Spleen (tissue), 11 donors: ENCODE data around the gene PTGES2. TPM values are rescaled to one million over a fixed set of nuclear protein-coding genes. Genes with fewer than 3 reads are reported as not detected.

Source experiments
- DNase-seq: peaks from one replicate; pipeline ENCODE4 v3.0.0-alpha.2; 2020
- H3K27ac ChIP-seq, 8 donors: fragments of 200-600 bp; sonication (generic) in 7 of 8; 1 replicate in 4 of 8; 2 replicates in 4 of 8; pipeline versions ENCODE4 v1.5.0 to v1.8.0; 2016 to 2021; ENCODE audit warnings: inconsistent platforms in 4 of 8, mild to moderate bottlenecking in 4 of 8, moderate library complexity in 1 of 8
- H3K27me3 ChIP-seq, 7 donors: fragments of 200-600 bp; sonication (generic) in 6 of 7; replicated peaks in 1 of 7; 1 replicate in 4 of 7; 2 replicates in 3 of 7; pipeline versions ENCODE4 v1.5.0 to v1.8.0; 2016 to 2021; ENCODE audit warnings: inconsistent platforms in 3 of 7, mild to moderate bottlenecking in 1 of 7
- H3K36me3 ChIP-seq, 6 donors: fragments of 200-600 bp; sonication (generic) in 5 of 6; 1 replicate in 4 of 6; 2 replicates in 2 of 6; pipeline versions ENCODE4 v1.5.0 to v1.8.0; 2016 to 2021; ENCODE audit warnings: inconsistent platforms in 2 of 6
- H3K4me1 ChIP-seq, 6 donors: fragments of 200-600 bp; sonication (generic) in 5 of 6; 1 replicate in 3 of 6; 2 replicates in 3 of 6; pipeline versions ENCODE4 v1.5.0 to v1.8.0; 2016 to 2021; ENCODE audit warnings: inconsistent platforms in 3 of 6
- H3K4me3 ChIP-seq, 8 donors: fragments of 200-600 bp; sonication (generic) in 7 of 8; 1 replicate in 4 of 8; 2 replicates in 4 of 8; pipeline versions ENCODE4 v1.5.0 to v1.8.0; 2016 to 2021; ENCODE audit warnings: inconsistent platforms in 4 of 8, mild to moderate bottlenecking in 4 of 8, moderate library complexity in 2 of 8
- H3K9me3 ChIP-seq, 8 donors: fragments of 200-600 bp; sonication (generic) in 7 of 8; 1 replicate in 4 of 8; 2 replicates in 4 of 8; pipeline versions ENCODE4 v1.5.0 to v1.8.0; 2016 to 2021; ENCODE audit warnings: inconsistent platforms in 4 of 8
- CTCF ChIP-seq, 11 experiments: fragments of 200-600 bp in 7 of 11; fragments of 450-650 bp in 4 of 11; sonication (generic) in 4 of 11; IDR thresholded peaks in 8 of 11; conservative IDR thresholded peaks in 3 of 11; 1 replicate in 7 of 11; 2 replicates in 4 of 11; pipeline versions ENCODE4 v1.4.0 to v1.8.0; 2016 to 2021; ENCODE audit warnings: antibody characterized with exemption in 11 of 11, inconsistent platforms in 4 of 11, mild to moderate bottlenecking in 1 of 11
- POLR2A ChIP-seq, 3 donors: fragments of 450-650 bp; IDR thresholded peaks; one replicate each; pipeline ENCODE4 v1.5.1; 2017; ENCODE audit warnings: antibody characterized with exemption in 3 of 3, mild to moderate bottlenecking in 1 of 3
- POLR2AphosphoS5 ChIP-seq, 3 donors: sonication (generic); formaldehyde crosslinking; IDR thresholded peaks; one replicate each; pipeline ENCODE4 v1.5.1; 2017; ENCODE audit warnings: antibody characterized with exemption in 3 of 3
- WGBS, 5 donors: extraction: QIAGEN DNeasy Blood & Tissue Kit in 3 of 5; methylation state at CpG; one replicate each; pipeline versions ENCODE4 v1.1.5 to v1.1.7; 2013 to 2018; 5-methylcytosine and 5-hydroxymethylcytosine counted together
- intact Hi-C: fragments of 100-400 bp; cut with DNase I; formaldehyde crosslinking; loops from one replicate; pipeline ENCODE4 v1.15.0; 2023; ENCODE audit warnings: low total_unique reads
- polyA plus RNA-seq, 3 donors: library from polyadenylated mRNA; stranded (reverse); fragments of 200-250 nt; gene quantifications; one replicate each; pipeline ENCODE4 v1.2.1, GENCODE V29; 2013
- total RNA-seq, 7 donors: library from RNA; depleted of rRNA in 3 of 7; stranded (reverse); fragments of >200 nt in 3 of 7; fragmentation: NEBNext Ultra II Directional in 4 of 7; extraction: Animal tissue kit (Norgen Biotek cat#: 25700) in 4 of 7; gene quantifications; one replicate each; pipeline versions ENCODE4 v1.1.0 to v1.2.1, GENCODE V29; 2016 to 2021
- donor health status: healthy with polysubstance abuse.
- donor health status: DM: no; HTN: no; CAD: no; lungs with moderate emphysema.
- donor health status: DM: no; HTN: no; CAD: no.
- donor health status: Bipolar disorder and iron deficiency.
- donor health status: healthy.
- donor health status: DM: no; HTN: no; CAD: no.
- donor health status: DM: yes; HTN: yes; CAD: no.

The PTGES2 gene
- total and polyA plus RNA-seq, 10 donors: 45.2 to 71.2 (median 56.5) TPM

GRCh38 chr9:128166169-128166568 is 38.6 kb upstream of the PTGES2 start:
- no peak overlapping the region for H3K4me3 ChIP-seq
- no peak for DNase-seq
- WGBS, 5 donors: 93 to 97% (median 96%) methylated on average over 11 to 18 of the region's 18 CpGs
- H3K27ac ChIP-seq: no peak overlapping the region
- no peak for TF ChIP-seq POLR2A (IDR thresholded peaks at IDR 0.05)
- no peak for TF ChIP-seq CTCF (IDR thresholded peaks at IDR 0.05 in 8 of 11, conservative IDR thresholded peaks at IDR 0.05 in 3 of 11)
- no peak for TF ChIP-seq POLR2AphosphoS5 (IDR thresholded peaks at IDR 0.05)
- no peaks in the 10 kb centered on the region for H3K27me3 ChIP-seq
- H3K36me3 ChIP-seq: peaks cover 3 to 93% (median 69%) of the 10 kb centered on the region in 6 donors
- H3K9me3 ChIP-seq: no peaks in the 10 kb centered on the region
- H3K4me1 ChIP-seq: peaks cover 2 to 32% (median 13%) of the 10 kb centered on the region in 6 donors
- intact Hi-C loops: no loop called here

GRCh38 chr9:128164307-128164885 is 36.9 kb upstream of the PTGES2 start:
- DNase-seq: no peak
- peaks cover 8 to 47% (median 21%) of the 10 kb centered on the region in 6 donors for H3K4me1 ChIP-seq
- H3K27me3 ChIP-seq: no peaks in the 10 kb centered on the region
- no peak overlapping the region for H3K4me3 ChIP-seq
- WGBS, 5 donors: 72 to 87% (median 76%) methylated on average over 10 to 14 of the region's 14 CpGs
- no peaks in the 10 kb centered on the region for H3K9me3 ChIP-seq
- H3K36me3 ChIP-seq: peaks cover 0 to 75% (median 55%) of the 10 kb centered on the region in 6 donors
- H3K27ac ChIP-seq: peak overlapping the region in 2 of 8 donors; percentile 8 to 17
- intact Hi-C loops: no loop called here
- TF ChIP-seq POLR2AphosphoS5 (IDR thresholded peaks at IDR 0.05) (no peak), CTCF (IDR thresholded peaks at IDR 0.05 in 8 of 11, conservative IDR thresholded peaks at IDR 0.05 in 3 of 11) (no peak), POLR2A (IDR thresholded peaks at IDR 0.05) (no peak)

GRCh38 chr9:128163523-128164306 is 36.2 kb upstream of the PTGES2 start:
- H3K4me1 ChIP-seq: peaks cover 8 to 53% (median 26%) of the 10 kb centered on the region in 6 donors
- no peaks in the 10 kb centered on the region for H3K9me3 ChIP-seq
- TF ChIP-seq POLR2AphosphoS5 (IDR thresholded peaks at IDR 0.05) (peak in 1 of 3 donors; percentile 53), POLR2A (IDR thresholded peaks at IDR 0.05) (no peak), CTCF (IDR thresholded peaks at IDR 0.05 in 8 of 11, conservative IDR thresholded peaks at IDR 0.05 in 3 of 11) (no peak)
- H3K27me3 ChIP-seq: no peaks in the 10 kb centered on the region
- H3K27ac ChIP-seq: peak overlapping the region in 1 of 8 donors; percentile 17
- WGBS, 5 donors: 86 to 98% (median 96%) methylated on average over 6 to 10 of the region's 10 CpGs
- intact Hi-C loops: no loop called here
- DNase-seq: peak; percentile 75
- H3K36me3 ChIP-seq: peaks cover 0 to 69% (median 49%) of the 10 kb centered on the region in 6 donors
- no peak overlapping the region for H3K4me3 ChIP-seq

GRCh38 chr9:128163027-128163515 is 35.5 kb upstream of the PTGES2 start:
- Histone ChIP-seq H3K4me1 (peaks cover 8 to 55% (median 26%) of the 10 kb centered on the region in 6 donors), H3K4me3 (no peak overlapping the region), H3K27ac (peak overlapping the region in 2 of 8 donors; percentile 27 to 51), H3K9me3 (no peaks in the 10 kb centered on the region), H3K27me3 (no peaks in the 10 kb centered on the region), H3K36me3 (peaks cover 0 to 62% (median 46%) of the 10 kb centered on the region in 6 donors)
- peak; percentile 61 for DNase-seq
- WGBS, 5 donors: 78 to 89% (median 87%) methylated on average over 6 of the region's 6 CpGs
- no peak for TF ChIP-seq POLR2AphosphoS5 (IDR thresholded peaks at IDR 0.05)
- no peak for TF ChIP-seq POLR2A (IDR thresholded peaks at IDR 0.05)
- no peak for TF ChIP-seq CTCF (IDR thresholded peaks at IDR 0.05 in 8 of 11, conservative IDR thresholded peaks at IDR 0.05 in 3 of 11)
- intact Hi-C loops: no loop called here
